Measurements from ENCODE around the gene CFDP1.

DNA sequence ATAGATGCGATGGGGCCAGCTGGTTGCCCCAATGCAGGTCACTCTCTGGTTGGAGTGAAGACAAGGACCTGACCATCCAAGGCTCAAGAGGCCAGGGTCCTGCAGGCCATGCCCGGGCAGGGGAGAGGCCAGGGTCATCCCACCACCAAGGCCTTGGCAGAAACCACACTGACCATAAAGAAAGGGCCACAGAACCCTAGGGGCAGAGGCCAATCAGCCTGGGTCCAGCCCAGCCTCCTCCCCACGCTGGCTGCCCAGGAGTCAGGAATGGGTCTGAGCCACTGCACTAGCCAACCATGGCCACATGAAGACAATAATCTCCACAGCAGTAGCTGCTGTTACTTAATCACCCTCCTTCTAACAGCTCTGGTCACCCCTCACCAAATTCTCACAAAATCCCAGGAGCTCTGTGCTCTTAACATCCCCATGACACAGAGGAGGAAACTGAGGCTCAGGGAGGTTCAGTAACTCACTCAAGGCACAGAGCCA, 171.7 kb downstream of the CFDP1 start:
- TF ChIP-seq, protein P1, sequence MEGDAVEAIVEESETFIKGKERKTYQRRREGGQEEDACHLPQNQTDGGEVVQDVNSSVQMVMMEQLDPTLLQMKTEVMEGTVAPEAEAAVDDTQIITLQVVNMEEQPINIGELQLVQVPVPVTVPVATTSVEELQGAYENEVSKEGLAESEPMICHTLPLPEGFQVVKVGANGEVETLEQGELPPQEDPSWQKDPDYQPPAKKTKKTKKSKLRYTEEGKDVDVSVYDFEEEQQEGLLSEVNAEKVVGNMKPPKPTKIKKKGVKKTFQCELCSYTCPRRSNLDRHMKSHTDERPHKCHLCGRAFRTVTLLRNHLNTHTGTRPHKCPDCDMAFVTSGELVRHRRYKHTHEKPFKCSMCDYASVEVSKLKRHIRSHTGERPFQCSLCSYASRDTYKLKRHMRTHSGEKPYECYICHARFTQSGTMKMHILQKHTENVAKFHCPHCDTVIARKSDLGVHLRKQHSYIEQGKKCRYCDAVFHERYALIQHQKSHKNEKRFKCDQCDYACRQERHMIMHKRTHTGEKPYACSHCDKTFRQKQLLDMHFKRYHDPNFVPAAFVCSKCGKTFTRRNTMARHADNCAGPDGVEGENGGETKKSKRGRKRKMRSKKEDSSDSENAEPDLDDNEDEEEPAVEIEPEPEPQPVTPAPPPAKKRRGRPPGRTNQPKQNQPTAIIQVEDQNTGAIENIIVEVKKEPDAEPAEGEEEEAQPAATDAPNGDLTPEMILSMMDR (conservative IDR thresholded peaks at IDR 0.05; ENCODE audit: low read depth, low read length): no peak
- TF ChIP-seq EZH2 (IDR thresholded peaks at IDR 0.05; ENCODE audit: borderline replicate concordance, low read depth, low read length, poor library complexity, severe bottlenecking): no peak
